Karpas-422 (cell line): Measurements from ENCODE around the gene MAG. TPM values are rescaled to one million over a fixed set of nuclear protein-coding genes. Genes with fewer than 3 reads are reported as not detected.
"Not testable (repeated sequence)": the region's sequence is repeated elsewhere in the genome, so short reads cannot be mapped to it uniquely, and the experiment has no call there.

Experiments used
- DNase-seq: peaks from one replicate; pipeline ENCODE4 v3.0.0-alpha.2; 2015
- H2AFZ ChIP-seq: fragments of 200-600 bp; sonication (generic); 2 replicates; pipeline ENCODE4 v1.6.1; 2014; ENCODE audit warnings: antibody characterized with exemption, low read length, mixed read lengths
- H3K27ac ChIP-seq: fragments of 200-600 bp; sonication (generic); 2 replicates; pipeline ENCODE4 v1.5.1; 2014; ENCODE audit warnings: mild to moderate bottlenecking, low read length, moderate library complexity
- H3K27me3 ChIP-seq: fragments of 200-600 bp; sonication (generic); 2 replicates; pipeline ENCODE4 v1.6.1; 2014; ENCODE audit warnings: low read length, mixed read lengths
- H3K36me3 ChIP-seq: fragments of 200-600 bp; sonication (generic); 2 replicates; pipeline ENCODE4 v1.6.1; 2014; ENCODE audit warnings: low read length, mixed read lengths; ENCODE audit not compliant: insufficient read depth
- H3K4me1 ChIP-seq: fragments of 200-600 bp; sonication (generic); 2 replicates; pipeline ENCODE4 v1.6.1; 2014; ENCODE audit warnings: mild to moderate bottlenecking, low read length, mixed read lengths
- H3K4me2 ChIP-seq: fragments of 200-600 bp; sonication (generic); 2 replicates; pipeline ENCODE4 v1.6.1; 2014; ENCODE audit warnings: low read length, low read depth, mild to moderate bottlenecking; ENCODE audit not compliant: poor library complexity, severe bottlenecking
- H3K4me3 ChIP-seq: fragments of 200-600 bp; sonication (generic); 2 replicates; pipeline ENCODE4 v1.5.1; 2014; ENCODE audit warnings: mild to moderate bottlenecking, antibody characterized with exemption, low read length, mixed read lengths
- H3K79me2 ChIP-seq: fragments of 200-600 bp; sonication (generic); 2 replicates; pipeline ENCODE4 v1.6.1; 2014; ENCODE audit warnings: mild to moderate bottlenecking, low read length, mixed read lengths
- H3K9ac ChIP-seq: fragments of 200-600 bp; sonication (generic); 2 replicates; pipeline ENCODE4 v1.6.0; 2014; ENCODE audit warnings: low read length
- H3K9me2 ChIP-seq: fragments of 200-600 bp; sonication (generic), shearing (Covaris generic); replicated peaks from 2 replicates; pipeline ENCODE4 v1.6.0; 2014; ENCODE audit warnings: mild to moderate bottlenecking, low read length, moderate library complexity; ENCODE audit not compliant: insufficient read depth
- H3K9me3 ChIP-seq: fragments of 300-700, 200-600 bp; sonication (generic); 2 replicates; pipeline ENCODE4 v1.6.1; 2014; ENCODE audit warnings: low read length, mixed read lengths
- H4K20me1 ChIP-seq: fragments of 200-600 bp; sonication (generic); 2 replicates; pipeline ENCODE4 v1.6.1; 2014; ENCODE audit warnings: mild to moderate bottlenecking, antibody characterized with exemption, low read length, low read depth; ENCODE audit not compliant: insufficient read depth
- total RNA-seq: library from RNA; depleted of rRNA; stranded (reverse); fragments of >200 nt; shearing (Covaris generic); gene quantifications from 2 replicates; pipeline ENCODE4 v1.2.3, GENCODE V29; 2014; ENCODE audit warnings: low replicate concordance

The MAG gene
- total RNA-seq, 1 experiment from 2014 or later = not detected

GRCh38 chr19:35285095-35285449 is 6.9 kb upstream of the MAG start:
- Histone ChIP-seq H3K9ac (no peak overlapping the region), H3K27me3 (no peaks in the 10 kb centered on the region), H3K4me3 (no peak overlapping the region), H3K27ac (no peak overlapping the region), H3K9me2 (no peaks in the 10 kb centered on the region), H3K36me3 (no peaks in the 10 kb centered on the region), H3K4me2 (no peak overlapping the region), H4K20me1 (no peaks in the 10 kb centered on the region), H2AFZ (no peak overlapping the region), H3K79me2 (no peaks in the 10 kb centered on the region), H3K4me1 (peaks cover 14% of the 10 kb centered on the region), H3K9me3 (no peaks in the 10 kb centered on the region)
- no peak for DNase-seq

DNA sequence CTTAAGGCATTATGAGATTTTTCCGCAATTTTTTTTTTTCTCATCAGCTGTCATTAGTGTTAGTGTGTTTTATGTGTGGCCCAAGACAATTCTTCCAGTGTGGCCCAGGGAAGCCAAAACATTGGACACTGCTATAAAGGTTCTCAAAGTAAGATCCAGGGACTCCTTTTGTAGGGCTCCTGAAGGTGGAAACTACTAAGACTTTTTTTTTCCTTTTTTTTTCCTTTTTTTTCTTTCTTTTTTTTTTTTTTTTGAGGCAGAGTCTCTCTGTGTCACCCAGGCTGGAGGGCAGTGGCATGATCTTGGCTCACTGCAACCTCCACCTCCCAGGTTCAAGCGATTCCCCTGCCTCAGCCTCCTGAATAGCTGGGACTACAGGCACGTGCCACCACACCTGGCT is 6.5 kb upstream of the MAG start:
- H3K36me3 ChIP-seq, H3K4me2 ChIP-seq, H3K9me3 ChIP-seq, H3K4me3 ChIP-seq, H2AFZ ChIP-seq, H3K27ac ChIP-seq, H3K9ac ChIP-seq, H4K20me1 ChIP-seq, H3K79me2 ChIP-seq, H3K9me2 ChIP-seq, H3K27me3 ChIP-seq, DNase-seq: not testable (repeated sequence)
- peaks cover 12% of the 10 kb centered on the region for H3K4me1 ChIP-seq

GRCh38 chr19:35286101-35286500 is 5.9 kb upstream of the MAG start:
- H3K9me2 ChIP-seq, H3K79me2 ChIP-seq, H3K27ac ChIP-seq, H3K9ac ChIP-seq, DNase-seq, H3K9me3 ChIP-seq, H4K20me1 ChIP-seq, H3K36me3 ChIP-seq, H3K4me1 ChIP-seq, H2AFZ ChIP-seq, H3K27me3 ChIP-seq, H3K4me3 ChIP-seq, H3K4me2 ChIP-seq: not testable (repeated sequence)

- H3K4me3 ChIP-seq = no peak overlapping the region
- H3K9ac ChIP-seq = no peak overlapping the region
- H3K36me3 ChIP-seq = no peaks in the 10 kb centered on the region
- H3K79me2 ChIP-seq = no peaks in the 10 kb centered on the region
- no peaks in the 10 kb centered on the region for H3K27me3 ChIP-seq
- no peaks in the 10 kb centered on the region for H3K9me2 ChIP-seq
- DNase-seq = no peak
- H3K4me1 ChIP-seq = peaks cover 16% of the 10 kb centered on the region
- no peaks in the 10 kb centered on the region for H4K20me1 ChIP-seq
- H3K4me2 ChIP-seq = no peak overlapping the region
- H3K27ac ChIP-seq = no peak overlapping the region
- H3K9me3 ChIP-seq = no peaks in the 10 kb centered on the region
- H2AFZ ChIP-seq = no peak overlapping the region
These were observed 4.2 kb upstream of the MAG start for GRCh38 chr19:35287713-35288112.

- DNase-seq = no peak
- Histone ChIP-seq H3K9ac (no peak overlapping the region), H3K27me3 (no peaks in the 10 kb centered on the region), H3K27ac (no peak overlapping the region), H2AFZ (no peak overlapping the region), H3K4me2 (no peak overlapping the region), H3K79me2 (no peaks in the 10 kb centered on the region), H3K4me1 (peaks cover 18% of the 10 kb centered on the region), H3K36me3 (no peaks in the 10 kb centered on the region), H4K20me1 (no peaks in the 10 kb centered on the region), H3K9me3 (no peaks in the 10 kb centered on the region), H3K4me3 (no peak overlapping the region), H3K9me2 (no peaks in the 10 kb centered on the region)
These were observed 3.6 kb upstream of the MAG start for GRCh38 chr19:35288331-35288730.

GRCh38 chr19:35288906-35289305 is 3.1 kb upstream of the MAG start:
- Histone ChIP-seq H3K27ac (no peak overlapping the region), H3K4me1 (peaks cover 19% of the 10 kb centered on the region), H3K9me2 (no peaks in the 10 kb centered on the region), H3K36me3 (no peaks in the 10 kb centered on the region), H4K20me1 (no peaks in the 10 kb centered on the region), H3K27me3 (no peaks in the 10 kb centered on the region), H3K4me2 (no peak overlapping the region), H3K4me3 (no peak overlapping the region), H2AFZ (no peak overlapping the region), H3K79me2 (no peaks in the 10 kb centered on the region), H3K9me3 (no peaks in the 10 kb centered on the region), H3K9ac (no peak overlapping the region)
- DNase-seq = no peak

- H3K9me3 ChIP-seq = no peaks in the 10 kb centered on the region
These were observed 1.4 kb upstream of the MAG start for GRCh38 chr19:35290381-35291127.

DNA sequence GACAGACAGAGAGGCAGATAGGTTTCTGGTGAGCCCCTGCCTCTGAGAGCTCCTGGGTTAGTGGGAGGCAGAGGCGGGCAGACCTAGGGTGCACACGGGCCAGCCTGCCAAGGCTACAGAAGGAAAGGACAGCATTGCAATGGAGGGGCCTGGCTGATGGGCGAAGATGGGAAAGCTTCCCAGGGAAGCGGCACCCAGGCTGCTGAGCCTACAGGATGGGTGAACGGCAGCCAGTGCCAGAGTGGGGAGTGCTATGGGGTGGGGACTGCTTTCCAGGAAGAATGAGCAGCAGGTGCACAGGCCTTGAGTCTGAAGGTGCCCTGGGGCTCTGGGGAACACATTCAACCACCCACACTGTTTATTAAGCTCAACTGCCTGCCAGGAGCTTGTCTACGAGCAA is 702 bp upstream of the MAG start:
- Histone ChIP-seq H3K9ac (no peak overlapping the region), H3K4me3 (no peak overlapping the region), H3K9me2 (no peaks in the 10 kb centered on the region), H3K36me3 (no peaks in the 10 kb centered on the region), H3K27me3 (no peaks in the 10 kb centered on the region), H3K79me2 (no peaks in the 10 kb centered on the region), H3K4me1 (peaks cover 42% of the 10 kb centered on the region), H4K20me1 (no peaks in the 10 kb centered on the region), H3K27ac (no peak overlapping the region), H3K4me2 (no peak overlapping the region), H3K9me3 (no peaks in the 10 kb centered on the region), H2AFZ (no peak overlapping the region)
- DNase-seq = no peak

More at GRCh38 chr19:35290381-35291127, 1.4 kb upstream of the MAG start:
- no peaks in the 10 kb centered on the region for H3K79me2 ChIP-seq
- no peaks in the 10 kb centered on the region for H4K20me1 ChIP-seq
- H3K27me3 ChIP-seq = no peaks in the 10 kb centered on the region
- H3K9me2 ChIP-seq = no peaks in the 10 kb centered on the region
- no peak overlapping the region for H3K4me2 ChIP-seq
- H3K4me3 ChIP-seq = no peak overlapping the region
- no peak overlapping the region for H3K27ac ChIP-seq
- no peaks in the 10 kb centered on the region for H3K36me3 ChIP-seq
- no peak overlapping the region for H3K9ac ChIP-seq
- H3K4me1 ChIP-seq = peaks cover 35% of the 10 kb centered on the region
- H2AFZ ChIP-seq = no peak overlapping the region
- DNase-seq = no peak
